GM12892 (cell line): ENCODE measurements around the gene WDR5.
"Not testable (repeated sequence)": the region's sequence is repeated elsewhere in the genome, so short reads cannot be mapped to it uniquely, and the experiment has no call there.

Experiments
- POLR2A ChIP-seq: IDR thresholded peaks from 2 replicates; pipeline ENCODE4 v1.6.1; 2011; ENCODE audit warnings: low read depth, low read length, control low read depth
- TAF1 ChIP-seq: IDR thresholded peaks from 2 replicates; pipeline ENCODE4 v1.6.1; 2011; ENCODE audit warnings: low read depth, mild to moderate bottlenecking, control low read depth, low read length, borderline replicate concordance

DNA sequence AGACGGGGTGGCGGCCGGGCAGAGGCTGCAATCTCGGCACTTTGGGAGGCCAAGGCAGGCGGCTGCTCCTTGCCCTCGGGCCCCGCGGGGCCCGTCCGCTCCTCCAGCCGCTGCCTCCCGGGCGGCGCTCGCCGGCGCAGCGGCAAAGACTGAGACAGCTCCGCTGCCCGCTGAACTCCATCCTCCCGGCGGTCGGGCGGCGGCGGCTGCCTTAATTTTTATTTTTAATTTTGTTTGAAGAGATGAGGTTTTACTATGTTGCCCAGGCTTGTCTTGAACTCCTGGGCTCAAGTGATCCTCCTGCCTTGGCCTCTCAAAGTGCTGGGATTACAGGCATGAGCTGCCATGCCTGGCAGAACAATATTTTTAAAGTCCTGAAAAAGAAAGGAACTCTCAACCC lies 16.9 kb upstream of the WDR5 start:
- TF ChIP-seq POLR2A, TAF1: not testable (repeated sequence)
